OCI-LY3 (cell line): ENCODE data around the gene SFRP2.

Source experiments
- H2AFZ ChIP-seq: fragments of 200-600, 300-600 bp; shearing (Covaris generic); 2 replicates; pipeline ENCODE4 v1.6.0; 2014; ENCODE audit warnings: antibody characterized with exemption, low read depth, low read length
- H3K27ac ChIP-seq: fragments of 200-600, 300-600 bp; sonication (generic); 2 replicates; pipeline ENCODE4 v1.5.1; 2014; ENCODE audit warnings: mild to moderate bottlenecking, low read length, moderate library complexity, mixed read lengths
- H3K27me3 ChIP-seq: fragments of 200-600, 300-600 bp; sonication (generic); 2 replicates; pipeline ENCODE4 v1.6.1; 2014; ENCODE audit warnings: low read depth, low read length, mixed read lengths
- H3K36me3 ChIP-seq: fragments of 200-600, 300-600 bp; sonication (generic); replicated peaks from 2 replicates; pipeline ENCODE3; 2014; ENCODE audit warnings: low read depth, low read length, mixed read lengths
- H3K4me1 ChIP-seq: fragments of 300-600, 200-600 bp; sonication (generic); 2 replicates; pipeline ENCODE4 v1.6.1; 2014; ENCODE audit warnings: low read length, mixed read lengths
- H3K4me2 ChIP-seq: fragments of 200-600, 300-600 bp; sonication (generic); 2 replicates; pipeline ENCODE4 v1.6.1; 2014; ENCODE audit warnings: low read length, mixed read lengths
- H3K4me3 ChIP-seq: fragments of 300-600, 200-600 bp; sonication (generic); 2 replicates; pipeline ENCODE4 v1.5.1; 2014; ENCODE audit warnings: antibody characterized with exemption, mild to moderate bottlenecking, low read length, moderate library complexity
- H3K79me2 ChIP-seq: fragments of 300-600, 200-600 bp; shearing (Covaris generic); 2 replicates; pipeline ENCODE4 v1.6.1; 2014; ENCODE audit warnings: mild to moderate bottlenecking, low read length, mixed read lengths
- H3K9ac ChIP-seq: fragments of 300-600, 200-600 bp; shearing (Covaris generic); 2 replicates; pipeline ENCODE4 v1.6.0; 2014; ENCODE audit warnings: mild to moderate bottlenecking, low read length, moderate library complexity
- H3K9me3 ChIP-seq: fragments of 200-600, 300-600 bp; shearing (Covaris generic); 2 replicates; pipeline ENCODE4 v1.6.1; 2014; ENCODE audit warnings: low read length, mixed read lengths; ENCODE audit not compliant: insufficient read depth
- H4K20me1 ChIP-seq: fragments of 200-600, 300-600 bp; sonication (generic); 2 replicates; pipeline ENCODE4 v1.6.1; 2016; ENCODE audit warnings: low read length, mixed read lengths; ENCODE audit not compliant: insufficient read depth
- CTCF ChIP-seq: fragments of 200-600, 300-600 bp; sonication (generic); IDR thresholded peaks from 2 replicates; pipeline ENCODE4 v1.5.1; 2014; ENCODE audit warnings: antibody characterized with exemption, low read length, low read depth
- EZH2phosphoT487 ChIP-seq: fragments of 200-600 bp; shearing (Covaris generic); IDR thresholded peaks from 2 replicates; pipeline ENCODE4 v1.6.1; 2018; ENCODE audit warnings: antibody characterized with exemption, mixed run types, low read depth

The SFRP2 gene

DNA sequence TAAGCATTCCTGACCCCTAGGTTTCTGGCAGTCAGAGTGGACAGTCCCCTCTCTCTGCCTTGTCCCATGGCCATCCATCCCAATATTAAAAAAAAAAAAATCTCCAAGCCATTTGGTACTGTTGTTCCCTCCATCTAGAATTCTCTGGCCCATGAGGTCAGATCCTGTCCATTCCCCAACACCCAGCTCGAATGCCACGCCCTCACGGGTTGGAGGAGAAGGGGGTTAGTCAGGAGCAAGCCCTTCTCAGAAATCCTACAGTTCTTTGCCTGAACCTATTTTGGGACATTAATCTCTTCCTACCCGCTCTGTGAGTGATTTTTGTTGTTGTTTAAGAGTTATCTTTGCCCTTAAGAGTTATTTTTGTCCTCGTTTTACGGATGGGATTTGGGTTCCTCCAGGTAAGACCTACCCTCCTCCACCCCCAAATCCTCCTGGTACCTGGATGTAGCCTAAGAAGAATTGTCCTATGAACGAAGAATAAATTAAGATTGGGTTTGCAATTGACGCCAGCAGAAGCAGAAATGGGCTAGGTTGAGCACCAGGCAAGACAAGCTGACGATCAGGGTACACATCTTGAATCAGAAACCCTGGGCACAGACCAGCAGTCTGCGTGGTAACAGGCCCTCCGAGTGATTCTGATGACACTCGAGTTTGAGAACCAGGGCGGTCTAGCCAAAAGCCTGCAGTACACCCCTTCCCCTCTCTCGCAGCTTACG lies 30.0 kb downstream of the SFRP2 start:
- Histone ChIP-seq H3K27ac (no peak overlapping the region), H2AFZ (no peak overlapping the region), H3K9me3 (no peaks in the 10 kb centered on the region), H3K4me2 (no peak overlapping the region), H3K27me3 (peaks cover 13% of the 10 kb centered on the region), H3K4me1 (no peaks in the 10 kb centered on the region), H3K4me3 (no peak overlapping the region), H3K36me3 (no peaks in the 10 kb centered on the region), H3K79me2 (no peaks in the 10 kb centered on the region), H4K20me1 (no peaks in the 10 kb centered on the region), H3K9ac (no peak overlapping the region)
- no peak for TF ChIP-seq EZH2phosphoT487
- TF ChIP-seq CTCF = no peak

DNA sequence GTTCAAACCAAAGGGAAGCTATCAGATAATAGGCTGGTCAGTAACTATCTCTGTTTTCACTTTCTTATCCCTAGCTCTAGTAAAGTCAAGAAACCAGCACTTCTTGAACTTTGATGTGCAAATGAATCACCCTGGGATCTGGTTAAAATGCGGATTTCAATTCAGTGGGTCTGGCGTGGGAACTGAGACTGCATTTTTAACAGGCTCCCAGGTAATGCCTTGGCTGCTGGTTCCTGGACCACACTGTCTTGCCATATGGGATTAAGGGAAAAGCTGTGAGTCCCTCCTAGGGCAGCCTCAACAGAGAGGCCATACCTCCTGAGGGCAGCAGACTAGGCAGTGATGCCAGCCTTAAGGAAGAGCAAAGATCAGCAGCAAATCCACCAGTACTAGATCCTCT lies 30.7 kb downstream of the SFRP2 start:
- Histone ChIP-seq H3K4me3 (no peak overlapping the region), H3K4me2 (no peak overlapping the region), H3K36me3 (no peaks in the 10 kb centered on the region), H4K20me1 (no peaks in the 10 kb centered on the region), H3K4me1 (no peaks in the 10 kb centered on the region), H3K79me2 (no peaks in the 10 kb centered on the region), H3K27me3 (peaks cover 9% of the 10 kb centered on the region), H3K9ac (no peak overlapping the region), H3K9me3 (no peaks in the 10 kb centered on the region), H2AFZ (no peak overlapping the region), H3K27ac (no peak overlapping the region)
- TF ChIP-seq EZH2phosphoT487 (no peak), CTCF (no peak)

- no peaks in the 10 kb centered on the region for H3K9me3 ChIP-seq
- H4K20me1 ChIP-seq = no peaks in the 10 kb centered on the region
- H3K4me2 ChIP-seq = no peak overlapping the region
- H3K4me3 ChIP-seq = no peak overlapping the region
- no peaks in the 10 kb centered on the region for H3K4me1 ChIP-seq
- H3K27me3 ChIP-seq = peaks cover 4% of the 10 kb centered on the region
- no peak overlapping the region for H3K27ac ChIP-seq
- no peaks in the 10 kb centered on the region for H3K79me2 ChIP-seq
- H3K36me3 ChIP-seq = no peaks in the 10 kb centered on the region
- no peak for TF ChIP-seq CTCF
- no peak for TF ChIP-seq EZH2phosphoT487
- no peak overlapping the region for H3K9ac ChIP-seq
- no peak overlapping the region for H2AFZ ChIP-seq
These were observed 31.5 kb downstream of the SFRP2 start for GRCh38 chr4:153757407-153757806.

DNA sequence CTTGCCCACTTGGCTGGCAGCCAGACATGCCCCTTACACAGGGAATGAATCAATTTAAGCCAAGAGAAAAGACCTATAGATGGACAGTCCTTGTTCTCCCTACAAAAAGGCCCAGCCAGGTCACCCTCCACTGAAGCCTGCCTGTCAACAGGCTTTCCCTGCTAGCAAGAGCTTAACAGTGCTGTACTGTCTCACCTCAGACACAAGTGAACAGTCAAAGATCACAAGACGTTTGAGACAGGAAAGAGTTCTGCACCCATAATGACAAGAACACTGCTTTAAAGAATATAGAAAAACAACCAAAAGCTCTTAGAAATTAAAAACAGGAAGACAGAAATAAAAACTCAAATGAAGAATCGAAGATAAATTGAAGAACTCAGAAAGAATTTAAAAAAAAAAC lies 33.7 kb downstream of the SFRP2 start:
- TF ChIP-seq CTCF = no peak
- Histone ChIP-seq H3K4me3 (no peak overlapping the region), H3K4me1 (no peaks in the 10 kb centered on the region), H3K9me3 (no peaks in the 10 kb centered on the region), H3K9ac (no peak overlapping the region), H3K79me2 (no peaks in the 10 kb centered on the region), H3K4me2 (no peak overlapping the region), H3K36me3 (no peaks in the 10 kb centered on the region), H3K27ac (no peak overlapping the region), H3K27me3 (peaks cover 8% of the 10 kb centered on the region; the same call in 1 of the 2 replicates), H2AFZ (no peak overlapping the region), H4K20me1 (no peaks in the 10 kb centered on the region)
